T-helper 22 cell (primary cell): ENCODE measurements around the gene PHLDA3.

ENCODE experiments used
- DNase-seq: peaks from one replicate; pipeline ENCODE4 v3.0.0-alpha.2; 2020; ENCODE audit warnings: low read depth

The PHLDA3 gene

DNA sequence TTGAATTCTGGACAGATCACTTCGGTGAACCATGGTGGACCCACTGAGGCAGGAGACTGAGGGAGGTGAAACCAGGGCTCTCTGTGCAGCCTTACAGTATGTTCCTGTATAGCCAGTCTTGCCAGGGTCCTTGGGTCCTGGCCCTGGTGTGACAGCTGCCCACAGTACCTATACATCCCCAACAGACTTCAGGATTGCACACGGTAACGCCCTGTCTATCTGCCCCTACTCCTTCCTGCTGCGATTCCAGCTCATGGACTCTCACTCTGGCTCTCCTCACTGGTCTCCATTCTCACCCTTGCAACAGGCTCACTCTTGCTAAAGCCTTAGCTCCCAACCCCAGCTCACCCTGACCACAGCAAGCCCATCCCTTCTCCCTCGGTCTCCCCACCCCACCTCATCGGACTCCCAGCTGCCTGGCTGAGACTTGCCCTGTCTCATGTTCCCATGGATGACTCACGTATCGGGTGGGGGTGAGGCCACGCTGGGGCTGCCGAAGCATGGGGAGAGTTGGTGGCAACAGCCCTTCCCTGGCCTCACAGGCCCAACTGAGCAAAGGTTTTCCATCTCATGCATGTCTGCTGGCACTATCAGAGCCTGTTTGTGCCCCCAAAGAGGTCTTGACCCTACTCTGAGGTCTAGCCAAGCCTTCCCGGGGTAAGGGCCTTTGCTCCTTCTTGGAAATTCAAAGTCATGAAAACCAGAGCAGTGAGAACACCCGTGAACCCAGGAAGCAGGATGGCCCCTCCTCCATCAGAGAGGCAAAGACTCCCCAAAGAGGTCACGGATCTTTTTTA lies 7.1 kb downstream of the PHLDA3 start:
- no peak for DNase-seq

DNA sequence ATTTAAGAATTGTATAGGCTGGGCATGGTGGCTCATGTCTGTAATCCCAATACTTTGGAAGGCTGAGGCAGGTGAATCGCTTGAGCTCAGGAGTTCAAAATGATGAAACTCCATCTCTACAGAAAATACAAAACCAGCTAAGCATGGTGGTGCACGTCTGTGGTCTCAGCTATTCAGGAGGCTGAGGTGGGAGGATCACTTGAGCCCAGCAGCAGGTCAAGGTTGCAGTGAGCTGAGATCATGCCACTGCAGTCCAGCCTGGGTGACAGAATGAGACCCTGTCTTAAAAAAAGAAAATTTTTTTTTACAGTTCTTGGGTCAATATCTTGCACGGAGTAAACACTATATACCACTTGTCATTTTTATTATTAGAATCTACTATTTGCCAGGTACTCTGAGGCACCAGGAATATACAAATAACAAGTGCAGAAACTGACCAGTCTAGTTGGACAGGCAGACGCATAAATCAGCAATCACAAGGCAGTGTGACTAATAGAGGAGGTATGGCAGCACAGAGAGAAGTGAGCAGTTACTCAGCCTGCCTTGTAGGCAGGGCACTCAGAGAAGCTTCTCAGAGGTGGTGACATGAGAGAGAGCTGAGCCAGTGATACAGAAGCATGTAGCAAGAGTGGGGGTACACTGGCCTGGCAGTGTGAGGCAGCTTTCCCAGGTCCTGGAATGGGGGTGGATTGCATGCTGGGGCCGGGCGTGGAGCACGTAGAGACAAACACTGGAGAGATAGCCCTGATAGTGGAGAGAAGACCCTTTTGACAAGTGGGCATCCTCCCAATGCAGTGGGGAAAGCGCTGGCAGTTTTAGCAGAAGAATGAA lies 8.0 kb downstream of the PHLDA3 start:
- DNase-seq: no peak

DNA sequence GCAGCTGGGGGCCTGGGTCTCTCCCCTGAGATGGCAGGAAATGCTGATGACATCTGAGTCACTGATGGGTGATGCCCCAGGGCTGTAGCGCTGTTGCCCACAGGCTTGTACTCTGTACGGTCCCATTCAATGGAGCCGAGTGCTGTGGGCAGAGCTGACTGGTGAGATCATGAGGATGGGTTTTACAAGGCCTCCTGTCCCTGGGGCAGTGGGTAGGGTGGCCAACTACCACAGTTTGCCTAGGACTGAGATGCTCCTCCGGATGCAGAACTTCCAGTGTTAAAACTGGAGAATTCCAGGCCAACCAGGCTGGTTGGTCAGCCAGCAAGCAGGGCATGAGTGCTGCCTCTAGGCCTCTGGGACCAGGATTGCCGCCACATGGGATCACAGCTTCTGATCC lies 9.2 kb downstream of the PHLDA3 start:
- no peak for DNase-seq

DNA sequence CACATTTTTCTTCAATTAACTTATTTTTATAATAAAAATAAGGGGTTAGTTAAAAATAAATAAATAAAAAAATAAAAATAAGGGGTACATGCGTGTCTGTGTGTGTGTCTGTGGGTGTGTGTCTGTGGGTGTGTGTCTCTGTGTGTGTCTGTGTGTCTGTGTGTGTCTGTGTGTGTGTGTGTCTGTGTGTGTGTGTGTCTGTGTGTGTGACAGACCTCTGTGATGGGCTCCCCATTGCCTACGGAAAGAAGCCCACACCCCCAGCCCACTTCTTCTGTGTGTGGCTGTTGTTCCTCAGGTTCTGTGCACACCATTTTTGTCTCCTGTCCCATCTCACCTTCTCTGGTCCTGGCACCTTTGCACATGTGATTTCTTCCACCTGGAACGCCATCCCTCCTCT lies 9.9 kb downstream of the PHLDA3 start:
- DNase-seq: no peak

DNA sequence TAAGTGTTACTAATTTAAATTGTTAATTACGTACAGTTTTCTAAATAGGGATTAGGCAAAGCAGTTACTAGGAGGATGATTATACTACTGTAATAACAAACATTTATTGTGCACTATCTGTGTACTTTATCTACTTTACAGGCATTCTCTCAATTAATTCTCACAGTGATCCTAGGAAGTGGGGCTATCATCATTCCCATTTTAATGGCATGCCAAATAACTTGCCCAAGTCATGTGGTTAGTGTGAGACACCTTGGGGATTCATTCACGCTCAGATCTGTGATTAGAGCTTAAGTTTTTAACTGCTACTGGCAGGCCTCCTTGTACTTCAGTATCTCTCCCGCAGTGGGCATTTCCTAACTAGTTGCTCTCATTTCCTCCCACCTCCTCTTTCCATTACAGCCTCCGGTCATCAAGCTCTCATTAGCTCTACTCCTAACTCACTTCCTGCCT lies 11.5 kb downstream of the PHLDA3 start:
- DNase-seq: no peak

DNA sequence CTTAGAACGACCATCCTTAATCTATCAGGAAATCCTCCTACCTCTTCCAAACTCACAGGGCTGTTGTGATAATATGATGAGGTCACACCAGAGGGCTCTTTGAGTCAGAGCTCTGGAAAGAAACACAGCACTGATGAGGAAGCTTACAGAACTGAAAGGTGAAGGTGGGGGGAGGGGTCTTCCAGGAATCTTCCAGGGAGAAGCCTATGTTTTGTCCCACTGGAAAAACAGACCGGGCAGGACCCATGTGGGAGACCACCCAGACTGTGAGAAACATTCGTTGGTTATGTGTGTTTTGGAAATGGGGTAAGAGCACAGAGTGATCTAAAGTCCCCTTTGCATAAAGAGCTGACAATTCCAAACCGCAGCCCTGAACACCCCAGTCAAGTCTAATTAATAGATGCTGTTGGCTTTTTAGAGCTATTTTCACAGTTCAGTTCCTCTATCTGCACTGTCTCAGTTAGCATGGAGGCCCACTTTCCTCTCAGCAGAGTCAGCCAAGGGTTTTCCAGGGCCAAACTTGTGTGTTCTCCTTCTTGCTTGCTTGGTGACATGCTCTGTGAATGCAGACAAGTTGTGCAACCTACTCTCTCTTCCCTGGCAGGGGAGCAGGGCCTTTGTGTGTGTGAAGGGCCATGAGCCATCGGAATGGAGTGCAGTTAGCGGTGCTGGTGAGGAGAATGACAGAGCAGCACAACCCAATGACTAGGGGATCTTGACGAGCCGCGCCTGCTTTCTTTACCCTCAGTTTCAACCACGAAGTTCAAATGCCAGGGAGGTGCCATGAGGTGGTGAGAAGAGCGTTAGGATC lies 12.3 kb downstream of the PHLDA3 start:
- no peak for DNase-seq

DNA sequence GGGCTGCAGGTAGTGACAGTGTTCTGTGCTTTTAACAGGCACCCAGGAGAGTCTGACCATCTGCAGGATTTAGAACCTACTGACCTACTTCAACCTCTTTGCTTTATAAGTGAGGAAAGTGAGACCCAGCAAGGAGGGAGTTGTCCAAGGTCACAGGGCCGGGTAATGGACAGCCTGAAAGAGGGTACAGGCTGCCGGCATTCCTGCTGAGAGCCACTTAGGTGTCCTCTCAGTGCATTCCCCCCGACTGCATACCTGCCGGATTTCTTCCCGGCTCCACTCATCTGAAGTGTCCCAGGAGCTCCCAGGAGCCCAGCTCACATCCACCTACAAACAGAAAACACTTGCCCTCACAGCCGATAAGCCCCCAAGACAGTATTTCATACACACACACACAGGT lies 13.9 kb downstream of the PHLDA3 start:
- no peak for DNase-seq

DNA sequence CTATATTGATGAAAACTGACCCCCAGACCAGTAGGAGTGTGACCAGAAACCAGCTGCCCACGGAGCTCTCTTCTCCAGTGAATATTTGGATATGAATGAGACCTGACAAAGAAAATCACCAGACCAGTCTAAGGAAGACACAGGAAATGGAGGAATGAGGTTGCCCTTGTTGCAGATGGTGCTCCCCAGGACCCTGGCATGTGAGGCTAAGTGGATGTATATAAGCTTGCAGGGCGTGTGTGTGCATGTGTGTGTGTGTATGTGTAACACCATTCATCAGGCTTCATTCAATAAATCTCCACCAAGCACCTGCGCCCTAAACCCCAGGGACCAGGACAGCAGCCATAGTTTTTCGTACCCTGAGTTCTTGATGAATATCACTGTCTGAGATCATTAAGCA lies 14.4 kb downstream of the PHLDA3 start:
- DNase-seq: no peak

DNA sequence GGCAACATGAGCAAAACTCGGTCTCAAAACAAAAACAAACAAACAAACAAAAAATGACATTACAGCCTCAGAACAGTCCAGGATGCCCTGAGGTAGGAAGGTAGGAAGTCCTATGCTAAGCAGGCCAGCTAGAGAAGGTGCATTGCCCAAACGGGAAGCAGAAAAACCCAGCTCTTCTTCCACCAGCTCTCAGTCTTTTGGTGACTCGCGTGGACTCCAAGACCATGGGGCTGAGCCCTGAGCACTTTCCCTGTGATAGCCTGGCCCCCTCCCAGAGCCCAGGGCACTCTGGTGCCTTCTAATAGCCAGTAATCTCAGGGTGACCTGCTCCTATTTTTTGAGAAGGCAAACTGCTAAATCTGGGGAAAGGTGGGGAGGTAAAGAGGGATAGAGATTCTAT lies 16.1 kb downstream of the PHLDA3 start:
- no peak for DNase-seq

DNA sequence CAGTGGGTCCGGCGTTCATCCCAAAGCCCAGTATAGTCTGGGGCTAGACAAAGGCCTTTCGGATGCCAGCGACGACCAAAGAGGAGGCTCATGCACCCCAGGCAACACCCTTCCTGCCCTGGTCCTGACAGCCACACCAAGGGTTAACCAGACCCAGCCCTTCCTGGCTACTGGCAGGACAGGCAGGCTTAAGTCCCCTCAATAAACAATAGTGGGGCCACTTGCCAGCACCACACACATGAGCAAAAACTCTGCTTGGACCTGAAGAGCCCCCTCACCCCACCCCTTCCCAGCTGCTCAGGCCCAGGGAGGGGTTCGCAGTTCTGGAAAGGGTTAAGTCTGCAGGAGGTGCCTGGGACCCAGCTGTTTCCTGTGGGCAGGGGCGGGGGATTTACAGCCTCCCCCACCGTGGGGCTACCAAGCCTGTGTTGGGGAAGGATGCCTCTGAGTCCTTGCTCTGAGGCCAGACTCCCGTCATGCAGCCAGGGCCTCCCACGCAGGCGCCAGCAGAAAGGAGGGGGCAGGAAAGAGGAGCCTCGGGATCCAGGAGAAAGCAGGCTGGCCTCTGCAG lies 18.2 kb downstream of the PHLDA3 start:
- DNase-seq: no peak

DNA sequence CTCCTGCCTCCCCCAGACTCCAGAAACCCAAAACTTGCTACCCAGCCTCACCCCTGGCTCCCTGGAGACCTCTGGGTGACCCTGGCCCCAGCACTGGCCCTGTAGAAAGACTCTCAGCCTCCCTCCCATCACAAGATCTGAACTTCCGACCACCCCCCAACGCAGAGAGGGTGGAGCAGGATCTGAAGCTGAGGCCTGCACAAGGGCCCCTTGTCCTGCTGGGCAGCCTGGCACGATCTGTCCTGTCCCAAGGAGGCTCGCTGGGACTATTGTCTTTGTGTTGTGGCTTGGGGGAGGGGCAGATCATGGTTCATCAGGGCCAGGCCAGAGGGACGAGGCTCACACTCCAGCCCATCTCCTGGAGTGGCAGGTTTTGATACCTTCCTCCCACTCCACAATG lies 20.0 kb downstream of the PHLDA3 start:
- no peak for DNase-seq

DNA sequence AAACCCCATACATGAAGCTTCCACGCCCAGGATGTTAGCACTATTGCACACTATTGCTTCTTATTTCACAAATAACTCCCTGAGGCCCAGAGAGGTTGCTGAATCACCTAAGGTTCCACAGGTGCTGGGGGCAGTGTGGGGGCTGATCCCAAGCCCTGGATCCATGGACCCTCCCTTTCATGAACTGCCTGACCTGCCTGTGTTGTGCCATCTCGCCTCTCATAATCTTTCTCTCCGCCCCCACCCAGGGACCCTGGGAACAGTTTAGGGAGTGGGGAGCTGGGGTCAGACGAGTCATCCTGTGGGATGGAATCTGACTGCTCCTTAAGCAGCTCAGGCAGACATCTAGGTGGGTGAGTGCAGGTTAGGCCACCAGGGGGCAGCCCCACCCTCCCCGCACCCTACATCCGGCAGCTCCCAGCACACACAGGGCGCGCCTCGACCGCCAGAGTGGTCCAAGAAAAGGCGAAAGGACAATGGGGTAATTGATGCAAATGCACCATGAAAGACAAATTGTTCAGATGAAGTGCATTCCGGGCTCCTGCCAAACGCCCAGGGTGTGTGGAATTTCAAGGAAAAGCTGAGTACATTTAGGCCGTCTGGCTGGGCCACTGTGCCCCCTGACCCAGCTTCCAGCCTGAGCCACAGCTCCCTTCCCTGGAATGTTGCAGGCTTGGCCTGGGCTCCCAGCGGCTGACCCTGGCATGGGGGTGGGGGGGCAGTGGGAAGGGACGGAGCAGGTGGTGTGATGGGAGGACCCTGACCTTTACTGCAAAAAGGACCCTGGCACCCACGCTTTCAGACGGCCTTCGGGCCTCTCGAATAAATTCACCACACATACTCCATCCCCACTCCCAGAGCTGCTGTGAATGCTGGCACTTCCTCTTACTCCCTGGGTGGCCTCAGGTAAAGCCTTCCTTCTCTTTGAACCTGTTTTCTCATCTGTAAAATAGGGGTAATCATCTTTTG lies 20.8 kb downstream of the PHLDA3 start:
- no peak for DNase-seq

DNA sequence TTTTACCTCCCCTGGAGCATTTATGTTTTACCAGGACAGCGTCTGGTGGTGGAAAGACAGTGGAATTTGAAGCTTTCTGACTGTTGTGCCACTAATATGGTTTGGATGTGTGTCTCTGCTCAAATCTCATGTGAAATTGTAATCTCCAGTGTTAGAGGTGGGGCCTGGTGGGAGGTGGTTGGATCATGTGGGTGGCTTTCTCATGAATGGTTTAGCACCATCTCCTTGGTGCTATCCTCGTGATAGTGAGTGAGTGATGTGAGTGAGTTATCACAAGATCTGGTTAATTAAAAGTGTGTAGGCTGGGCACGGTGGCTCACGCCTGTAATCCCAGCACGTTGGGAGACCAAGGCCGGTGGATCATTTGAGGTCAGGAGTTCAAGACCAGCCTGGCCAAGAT lies 23.7 kb downstream of the PHLDA3 start:
- DNase-seq: no peak

DNA sequence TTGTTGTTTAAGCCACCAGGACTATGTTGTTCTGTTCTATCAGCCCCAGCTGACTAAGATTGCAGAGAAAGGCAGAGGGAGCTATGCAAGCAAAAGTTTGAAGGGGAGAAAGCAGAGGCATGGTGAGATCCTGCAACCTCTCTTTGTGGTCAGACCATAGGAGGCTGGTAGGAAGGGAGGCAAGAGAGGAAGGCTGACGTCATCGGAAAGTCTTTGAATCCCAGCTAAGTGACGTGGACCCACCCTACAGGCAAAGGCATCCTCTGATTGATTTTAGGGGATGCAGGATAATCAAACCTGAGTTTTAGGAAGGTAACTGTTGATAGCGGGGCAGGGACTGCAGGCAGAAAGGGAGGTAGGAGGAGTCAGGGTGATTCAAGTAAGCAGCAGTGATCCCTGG lies 24.2 kb downstream of the PHLDA3 start:
- no peak for DNase-seq

DNA sequence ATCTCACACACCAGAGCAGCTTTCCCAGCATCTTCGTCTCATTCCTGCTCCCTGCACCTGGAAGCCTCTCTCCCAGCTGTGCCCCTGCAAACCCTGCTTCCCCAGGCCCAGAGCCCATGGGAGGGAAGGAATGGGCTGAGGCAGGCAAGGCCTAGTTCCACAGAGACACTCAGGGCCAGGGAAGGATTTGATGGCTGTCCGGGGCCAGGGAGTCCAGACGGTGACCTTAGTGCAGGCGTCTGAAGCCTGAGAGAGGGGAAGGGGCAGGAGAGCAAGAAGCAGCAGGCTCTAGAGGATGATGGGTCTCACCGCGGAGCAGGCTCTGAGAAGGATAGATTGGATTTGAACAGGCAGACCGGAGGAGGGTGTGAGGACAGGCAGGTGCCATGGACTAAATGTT lies 25.2 kb downstream of the PHLDA3 start:
- no peak for DNase-seq

DNA sequence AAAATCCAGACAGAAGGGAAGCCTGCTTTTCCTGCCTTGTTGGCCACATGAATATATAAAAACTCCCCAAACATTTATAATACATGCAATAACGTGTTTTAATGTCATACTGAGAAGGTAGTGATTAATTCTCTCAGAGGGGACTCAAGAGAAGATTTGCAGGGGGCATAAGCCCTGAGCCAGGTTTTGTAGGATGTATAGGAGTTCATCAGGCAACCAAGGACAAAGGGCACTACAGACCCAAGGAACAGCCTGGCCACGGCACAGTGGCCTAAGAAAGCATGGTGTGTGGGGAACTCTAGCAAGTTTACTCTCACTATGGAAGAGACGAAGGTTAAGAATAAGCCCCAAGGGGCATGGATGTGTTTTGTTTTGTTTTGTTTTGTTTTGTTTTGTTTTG lies 32.0 kb downstream of the PHLDA3 start:
- DNase-seq: no peak

DNA sequence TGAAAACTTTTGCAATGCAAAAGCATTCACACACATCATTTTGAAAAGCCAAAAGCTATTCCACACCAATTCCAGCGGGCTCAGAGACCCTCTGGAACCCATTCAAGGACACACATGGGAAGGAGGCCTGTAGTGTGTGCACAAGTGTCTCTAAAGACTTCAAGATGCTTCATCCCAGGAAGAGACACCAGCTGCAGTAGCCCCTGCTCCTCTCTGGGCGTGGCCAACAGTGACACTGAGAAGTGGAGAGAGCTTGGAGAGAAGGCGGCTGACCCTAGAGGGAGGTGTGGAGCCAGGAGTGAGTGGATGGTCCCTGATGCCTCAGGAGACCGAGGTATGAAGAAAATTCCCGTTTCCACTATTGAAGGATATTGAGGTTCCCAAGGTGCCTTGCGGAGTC lies 32.6 kb downstream of the PHLDA3 start:
- no peak for DNase-seq

DNA sequence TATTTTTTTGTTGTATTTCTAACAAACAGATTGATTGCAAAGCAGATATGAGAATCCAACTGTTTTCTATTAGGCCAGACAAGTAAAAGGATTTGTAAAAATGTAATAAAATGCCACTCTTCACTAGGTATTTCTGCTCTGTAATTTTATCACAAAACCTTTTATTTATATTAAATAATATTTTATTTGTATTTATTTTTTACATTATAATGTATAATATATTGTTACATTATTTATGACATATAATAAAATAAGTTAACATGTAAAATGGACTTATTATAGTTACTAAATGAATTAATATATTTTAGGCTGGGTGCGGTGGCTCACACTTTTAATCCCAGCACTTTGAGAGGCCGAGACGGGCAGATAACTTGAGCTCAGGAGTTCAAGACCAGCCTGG lies 34.7 kb downstream of the PHLDA3 start:
- DNase-seq: no peak

DNA sequence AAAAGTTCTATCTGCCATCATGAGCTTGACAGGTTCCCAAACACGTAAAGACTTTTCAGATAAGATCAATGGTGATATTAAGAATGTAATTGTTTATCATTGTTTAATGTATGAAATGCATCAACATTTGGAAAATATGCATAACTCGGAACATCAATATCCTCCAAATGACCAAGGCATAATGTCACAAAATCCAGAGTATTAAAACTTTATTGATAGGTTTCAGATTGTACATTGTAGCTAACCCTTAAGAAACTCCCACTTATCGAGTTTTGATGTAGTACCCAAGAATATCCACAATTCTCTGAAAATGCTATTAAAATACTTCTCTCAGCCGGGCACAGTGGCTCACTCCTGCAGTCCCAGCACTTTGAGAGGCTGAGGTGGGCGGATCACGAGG lies 35.4 kb downstream of the PHLDA3 start:
- no peak for DNase-seq

DNA sequence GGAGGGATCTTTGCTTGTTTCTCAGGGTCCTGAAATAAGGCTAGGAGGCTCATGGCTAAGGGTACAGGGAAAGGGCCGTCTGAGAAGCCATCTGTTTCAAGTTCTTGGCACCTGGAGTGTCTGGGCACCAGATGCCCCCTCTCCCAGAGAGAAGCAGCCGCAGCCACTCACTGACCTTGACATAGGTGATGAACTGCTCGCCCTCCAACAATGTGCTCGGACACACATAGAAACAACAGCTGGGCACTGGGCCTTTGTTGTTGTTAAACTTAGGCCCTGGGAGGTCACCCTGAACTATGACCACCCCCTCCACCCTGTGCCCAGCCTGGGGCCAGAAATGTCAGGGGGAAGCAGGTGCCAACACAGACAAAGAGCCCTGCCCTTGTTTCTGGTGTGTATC lies 38.2 kb downstream of the PHLDA3 start:
- DNase-seq: no peak
